Nephron (organoid): Measurements from ENCODE around the gene PGLYRP2.
"Not testable (repeated sequence)": the region's sequence is repeated elsewhere in the genome, so short reads cannot be mapped to it uniquely, and the experiment has no call there.

Experiments
- H3K27ac Mint-ChIP-seq, 3 experiments: 2 replicates each; pipeline ENCODE4 v1.8.0; 2020; ENCODE audit warnings: mixed read lengths in 3 of 3, mild to moderate bottlenecking in 2 of 3, moderate library complexity in 1 of 3
- H3K27me3 Mint-ChIP-seq: 2 replicates; pipeline ENCODE4 v1.8.0; 2021; ENCODE audit warnings: low read depth, mild to moderate bottlenecking, moderate library complexity, mixed read lengths
- H3K36me3 Mint-ChIP-seq: 2 replicates; pipeline ENCODE4 v1.8.0; 2020; ENCODE audit warnings: low read depth, mixed read lengths
- H3K4me1 Mint-ChIP-seq: 2 replicates; pipeline ENCODE4 v1.8.0; 2020; ENCODE audit warnings: mixed read lengths
- H3K4me3 Mint-ChIP-seq, 3 experiments: 2 replicates each; pipeline ENCODE4 v1.8.0; 2020; ENCODE audit warnings: mild to moderate bottlenecking in 3 of 3, mixed read lengths in 3 of 3, moderate library complexity in 2 of 3
- H3K9me3 Mint-ChIP-seq: 2 replicates; pipeline ENCODE4 v1.8.0; 2020; ENCODE audit warnings: mixed read lengths
- CTCF ChIP-seq, 3 experiments: fragments of 200-600 bp; sonication (generic); IDR thresholded peaks; one replicate each; pipeline ENCODE4 v1.5.0; 2021; ENCODE audit warnings: antibody characterized with exemption in 3 of 3; ENCODE audit not compliant: unreplicated experiment in 3 of 3

Gene PGLYRP2

GRCh38 chr19:15519433-15519976 is 40.2 kb upstream of the PGLYRP2 start:
- H3K9me3 Mint-ChIP-seq: peaks cover 13% of the 10 kb centered on the region
- H3K36me3 Mint-ChIP-seq: peaks cover 4% of the 10 kb centered on the region
- no peak overlapping the region for H3K27ac Mint-ChIP-seq
- H3K4me3 Mint-ChIP-seq: no peak overlapping the region
- H3K27me3 Mint-ChIP-seq: peaks cover 20% of the 10 kb centered on the region
- H3K4me1 Mint-ChIP-seq: no peaks in the 10 kb centered on the region
- no peak for TF ChIP-seq CTCF (IDR thresholded peaks at IDR 0.05; ENCODE audit: unreplicated experiment in 3 of 3)

- Mint-ChIP-seq H3K27me3 (peaks cover 12% of the 10 kb centered on the region), H3K27ac (no peak overlapping the region), H3K36me3 (peaks cover 4% of the 10 kb centered on the region), H3K4me3 (no peak overlapping the region), H3K9me3 (peaks cover 17% of the 10 kb centered on the region), H3K4me1 (no peaks in the 10 kb centered on the region)
- TF ChIP-seq CTCF (IDR thresholded peaks at IDR 0.05; ENCODE audit: unreplicated experiment in 3 of 3): no peak
Observed at GRCh38 chr19:15517778-15518177, 38.5 kb upstream of the PGLYRP2 start.

DNA sequence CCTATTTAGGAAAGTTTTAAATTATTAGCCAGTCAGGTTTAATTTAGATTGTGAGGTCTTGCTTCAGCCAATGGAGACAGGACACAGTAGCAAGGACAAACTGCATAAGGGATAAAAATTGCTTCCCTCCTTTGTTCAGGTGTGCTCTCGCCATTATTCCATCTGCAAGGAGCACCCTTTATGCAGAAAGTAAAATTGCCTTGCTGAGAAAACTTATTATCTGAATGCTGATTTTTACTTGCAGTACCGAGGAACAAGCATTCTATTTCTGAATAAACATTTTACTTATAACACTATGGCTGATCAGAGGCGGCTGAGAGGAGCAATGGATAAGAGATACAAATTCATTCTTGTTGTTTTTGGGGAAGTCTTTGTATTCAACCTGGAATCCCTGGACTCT is 37.1 kb upstream of the PGLYRP2 start:
- no peak for TF ChIP-seq CTCF (IDR thresholded peaks at IDR 0.05; ENCODE audit: unreplicated experiment in 3 of 3)
- Mint-ChIP-seq H3K27ac (no peak overlapping the region), H3K27me3 (peaks cover 12% of the 10 kb centered on the region), H3K4me1 (no peaks in the 10 kb centered on the region), H3K4me3 (no peak overlapping the region), H3K36me3 (peaks cover 4% of the 10 kb centered on the region), H3K9me3 (peaks cover 17% of the 10 kb centered on the region)

- not testable (repeated sequence) for H3K4me1 Mint-ChIP-seq, H3K4me3 Mint-ChIP-seq, H3K27ac Mint-ChIP-seq, H3K36me3 Mint-ChIP-seq
- Mint-ChIP-seq H3K27me3 (peaks cover 15% of the 10 kb centered on the region), H3K9me3 (peaks cover 17% of the 10 kb centered on the region)
Observed at GRCh38 chr19:15515227-15515625, 35.9 kb upstream of the PGLYRP2 start.

DNA sequence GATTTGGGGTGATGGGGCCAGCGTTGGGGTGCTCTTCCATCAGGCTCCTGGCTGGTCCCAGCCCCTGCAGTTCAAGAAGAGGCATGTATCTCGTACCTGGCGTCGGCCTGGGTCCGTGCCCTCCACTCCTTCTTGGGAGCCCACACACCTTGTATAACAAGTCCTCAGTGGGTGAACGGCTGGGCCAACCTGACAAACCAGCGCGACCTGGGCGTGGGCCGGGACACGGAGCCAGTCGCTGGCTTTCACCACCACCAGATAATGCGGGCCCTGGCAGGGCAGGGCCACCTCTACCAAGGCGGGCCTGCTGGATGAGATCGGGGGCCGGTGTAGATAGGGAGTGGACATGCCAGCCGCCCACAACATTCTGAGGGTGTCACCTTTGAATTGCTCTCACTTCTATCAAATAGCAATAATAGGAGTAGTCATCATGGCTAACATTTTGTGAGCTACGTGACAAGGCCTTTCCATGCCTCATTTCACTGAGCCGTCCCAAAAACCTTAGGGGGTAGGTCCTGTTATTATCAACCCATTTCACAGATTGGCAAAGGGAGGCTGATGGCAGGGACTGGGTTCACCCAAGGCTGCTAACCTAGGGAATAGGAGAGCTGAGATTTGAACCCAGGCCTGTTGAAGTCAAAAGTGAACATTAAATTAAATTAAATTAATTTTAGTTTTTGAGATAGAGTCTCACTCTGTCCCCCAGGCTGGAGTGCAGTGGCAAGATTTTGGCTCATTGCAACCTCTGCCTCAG is 32.5 kb upstream of the PGLYRP2 start:
- H3K4me1 Mint-ChIP-seq: no peaks in the 10 kb centered on the region
- H3K27me3 Mint-ChIP-seq: peaks cover 24% of the 10 kb centered on the region
- H3K27ac Mint-ChIP-seq: no peak overlapping the region
- H3K9me3 Mint-ChIP-seq: peaks cover 16% of the 10 kb centered on the region
- no peaks in the 10 kb centered on the region for H3K36me3 Mint-ChIP-seq
- TF ChIP-seq CTCF (IDR thresholded peaks at IDR 0.05; ENCODE audit: unreplicated experiment in 3 of 3): no peak
- no peak overlapping the region for H3K4me3 Mint-ChIP-seq

GRCh38 chr19:15508035-15508710 is 28.9 kb upstream of the PGLYRP2 start, which contains the start of gene CYP4F22:
TSS of gene CYP4F22 (plus strand) at chr19:15508525. CDS start at chr19:15525337, 16,812 bp downstream.
- TF ChIP-seq CTCF (IDR thresholded peaks at IDR 0.05; ENCODE audit: unreplicated experiment in 3 of 3): no peak
- H3K4me3 Mint-ChIP-seq: no peak within 1 kb of the TSS
- H3K27ac Mint-ChIP-seq: no peak within 1 kb of the TSS
- peaks cover 20% of the 10 kb centered on the region for H3K27me3 Mint-ChIP-seq
- no peaks in the 10 kb centered on the region for H3K36me3 Mint-ChIP-seq
- no peaks in the 10 kb centered on the region for H3K4me1 Mint-ChIP-seq
- H3K9me3 Mint-ChIP-seq: peaks cover 9% of the 10 kb centered on the region
